Measurements from ENCODE around the gene MPPED2. TPM values are rescaled to one million over a fixed set of nuclear protein-coding genes. Genes with fewer than 3 reads are reported as not detected.

MPPED2 gene
- polyA plus RNA-seq, 1 donor (not counting 4 experiments of a cell fraction or from before 2014, with no cell fraction given): not detected

DNA sequence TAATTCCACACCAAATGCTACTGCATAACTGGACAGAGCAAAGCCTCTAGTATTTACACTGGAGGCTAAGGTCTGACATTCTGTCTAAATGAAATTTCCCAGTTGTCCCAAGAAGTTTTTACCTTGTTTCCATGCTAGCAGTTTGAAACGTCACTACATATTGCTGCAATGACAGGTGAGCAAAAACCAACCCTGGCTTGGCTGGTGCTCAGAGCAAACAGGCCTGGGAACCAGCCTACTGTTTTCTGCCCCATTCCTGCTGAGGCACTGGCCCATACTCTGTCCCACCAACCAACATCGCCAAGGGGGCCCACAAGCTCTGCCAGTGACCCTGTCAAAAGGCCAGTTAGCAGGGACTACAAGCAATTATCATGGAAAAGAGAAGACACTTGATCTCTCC, 131.1 kb downstream of the MPPED2 start:
- Histone ChIP-seq H3K36me3 (ENCODE audit: control insufficient read depth in 2 of 2, extremely low read depth in 1 of 2, insufficient read depth in 2 of 2, low read length in 2 of 2) (no peaks in the 10 kb centered on the region), H3K4me1 (ENCODE audit: control insufficient read depth, extremely low read depth, insufficient read depth, low read length) (no peaks in the 10 kb centered on the region), H3K27me3 (ENCODE audit: control insufficient read depth, extremely low read depth, insufficient read depth, low read length) (no peaks in the 10 kb centered on the region), H3K4me3 (ENCODE audit: control insufficient read depth in 2 of 3, extremely low read depth in 1 of 3, insufficient read depth in 2 of 3, low read depth in 1 of 3, low read length in 3 of 3) (no peak overlapping the region), H3K9me3 (ENCODE audit: control insufficient read depth, low read depth, low read length) (no peaks in the 10 kb centered on the region), H3K4me2 (ENCODE audit: control insufficient read depth, extremely low read depth, insufficient read depth, low read depth, low read length) (no peak overlapping the region), H3K27ac (ENCODE audit: control insufficient read depth, insufficient read depth, low read length) (no peak overlapping the region), H3K79me2 (ENCODE audit: control insufficient read depth, insufficient read depth, low read length) (no peaks in the 10 kb centered on the region), H3K9ac (ENCODE audit: control insufficient read depth, extremely low read depth, insufficient read depth, low read length) (no peak overlapping the region), H2AFZ (ENCODE audit: control insufficient read depth, low read length) (no peak overlapping the region), H4K20me1 (ENCODE audit: control insufficient read depth, extremely low read depth, insufficient read depth, low read length) (no peaks in the 10 kb centered on the region), H3K9me1 (ENCODE audit: control insufficient read depth, extremely low read depth, insufficient read depth, low read length) (no peaks in the 10 kb centered on the region)
- TF ChIP-seq, protein P1, sequence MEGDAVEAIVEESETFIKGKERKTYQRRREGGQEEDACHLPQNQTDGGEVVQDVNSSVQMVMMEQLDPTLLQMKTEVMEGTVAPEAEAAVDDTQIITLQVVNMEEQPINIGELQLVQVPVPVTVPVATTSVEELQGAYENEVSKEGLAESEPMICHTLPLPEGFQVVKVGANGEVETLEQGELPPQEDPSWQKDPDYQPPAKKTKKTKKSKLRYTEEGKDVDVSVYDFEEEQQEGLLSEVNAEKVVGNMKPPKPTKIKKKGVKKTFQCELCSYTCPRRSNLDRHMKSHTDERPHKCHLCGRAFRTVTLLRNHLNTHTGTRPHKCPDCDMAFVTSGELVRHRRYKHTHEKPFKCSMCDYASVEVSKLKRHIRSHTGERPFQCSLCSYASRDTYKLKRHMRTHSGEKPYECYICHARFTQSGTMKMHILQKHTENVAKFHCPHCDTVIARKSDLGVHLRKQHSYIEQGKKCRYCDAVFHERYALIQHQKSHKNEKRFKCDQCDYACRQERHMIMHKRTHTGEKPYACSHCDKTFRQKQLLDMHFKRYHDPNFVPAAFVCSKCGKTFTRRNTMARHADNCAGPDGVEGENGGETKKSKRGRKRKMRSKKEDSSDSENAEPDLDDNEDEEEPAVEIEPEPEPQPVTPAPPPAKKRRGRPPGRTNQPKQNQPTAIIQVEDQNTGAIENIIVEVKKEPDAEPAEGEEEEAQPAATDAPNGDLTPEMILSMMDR (optimal IDR thresholded peaks at IDR 0.05 in 1 of 3, IDR thresholded peaks at IDR 0.05 in 1 of 3, conservative IDR thresholded peaks at IDR 0.05 in 1 of 3; ENCODE audit: extremely low read depth in 1 of 3, insufficient read depth in 2 of 3, low read length in 3 of 3): no peak
- no peak for TF ChIP-seq EZH2 (IDR thresholded peaks at IDR 0.05; ENCODE audit: low read length)
- dilution Hi-C loops (cut with MboI; ENCODE audit: extremely low pct_ligation_motif_present, low sequenced_read_pairs): no loop called here
- no peak for DNase-seq (ENCODE audit: low read depth, low spot score)
- FAIRE-seq: no peak

DNA sequence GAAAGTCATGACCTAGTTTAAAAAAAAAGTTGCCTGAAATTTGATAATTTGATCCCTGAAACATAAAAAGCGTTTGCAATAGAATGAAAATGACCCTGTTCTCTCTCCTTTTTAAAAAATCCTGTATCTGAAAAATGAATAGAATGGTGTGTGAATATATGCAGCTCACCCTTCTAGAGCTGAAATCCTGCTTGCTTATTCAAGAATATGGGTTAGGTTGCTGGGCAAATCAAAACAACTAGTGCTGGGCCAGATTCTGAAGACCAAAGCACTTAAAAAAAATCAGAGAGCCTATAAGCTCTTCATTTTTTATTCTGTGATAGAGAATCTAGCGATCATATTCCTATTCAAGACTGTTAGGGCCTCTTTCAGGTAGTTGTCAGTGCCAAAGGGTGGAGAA, 131.6 kb downstream of the MPPED2 start:
- H3K9me1 ChIP-seq (ENCODE audit: control insufficient read depth, extremely low read depth, insufficient read depth, low read length): no peaks in the 10 kb centered on the region
- no peaks in the 10 kb centered on the region for H3K27me3 ChIP-seq (ENCODE audit: control insufficient read depth, extremely low read depth, insufficient read depth, low read length)
- H4K20me1 ChIP-seq (ENCODE audit: control insufficient read depth, extremely low read depth, insufficient read depth, low read length): no peaks in the 10 kb centered on the region
- H3K4me2 ChIP-seq (ENCODE audit: control insufficient read depth, extremely low read depth, insufficient read depth, low read depth, low read length): no peak overlapping the region
- FAIRE-seq (no peak), DNase-seq (ENCODE audit: low read depth, low spot score) (no peak)
- H3K9me3 ChIP-seq (ENCODE audit: control insufficient read depth, low read depth, low read length): no peaks in the 10 kb centered on the region
- no peak overlapping the region for H2AFZ ChIP-seq (ENCODE audit: control insufficient read depth, low read length)
- H3K36me3 ChIP-seq (ENCODE audit: control insufficient read depth in 2 of 2, extremely low read depth in 1 of 2, insufficient read depth in 2 of 2, low read length in 2 of 2): no peaks in the 10 kb centered on the region
- no peaks in the 10 kb centered on the region for H3K79me2 ChIP-seq (ENCODE audit: control insufficient read depth, insufficient read depth, low read length)
- dilution Hi-C loops (cut with MboI; ENCODE audit: extremely low pct_ligation_motif_present, low sequenced_read_pairs): no loop called here
- TF ChIP-seq EZH2 (IDR thresholded peaks at IDR 0.05; ENCODE audit: low read length): no peak
- TF ChIP-seq, protein P1 (optimal IDR thresholded peaks at IDR 0.05 in 1 of 3, IDR thresholded peaks at IDR 0.05 in 1 of 3, conservative IDR thresholded peaks at IDR 0.05 in 1 of 3; ENCODE audit: extremely low read depth in 1 of 3, insufficient read depth in 2 of 3, low read length in 3 of 3): no peak
- no peak overlapping the region for H3K4me3 ChIP-seq (ENCODE audit: control insufficient read depth in 2 of 3, extremely low read depth in 1 of 3, insufficient read depth in 2 of 3, low read depth in 1 of 3, low read length in 3 of 3)
- H3K9ac ChIP-seq (ENCODE audit: control insufficient read depth, extremely low read depth, insufficient read depth, low read length): no peak overlapping the region
- no peak overlapping the region for H3K27ac ChIP-seq (ENCODE audit: control insufficient read depth, insufficient read depth, low read length)
- H3K4me1 ChIP-seq (ENCODE audit: control insufficient read depth, extremely low read depth, insufficient read depth, low read length): no peaks in the 10 kb centered on the region

Data from keratinocyte (primary cell).